CMK (cell line): ENCODE results near the gene CD2BP2.
A peak's percentile ranks its signal among the peaks of the same experiment; 100 is the strongest.

Experiments used
- DNase-seq: peaks from one replicate; pipeline ENCODE4 v3.0.0-alpha.2; 2010; ENCODE audit warnings: low read depth

Gene CD2BP2

GRCh38 chr16:30378236-30379157 lies 23.4 kb upstream of the CD2BP2 start:
- DNase-seq = peak; percentile 96

GRCh38 chr16:30377812-30378235 lies 22.7 kb upstream of the CD2BP2 start:
- DNase-seq = no peak

GRCh38 chr16:30377050-30377811 lies 22.1 kb upstream of the CD2BP2 start:
- DNase-seq = peak; percentile 95

GRCh38 chr16:30376461-30376902 lies 21.4 kb upstream of the CD2BP2 start:
- no peak for DNase-seq

GRCh38 chr16:30375864-30376263 lies 20.8 kb upstream of the CD2BP2 start:
- no peak for DNase-seq

- DNase-seq = no peak
Observed at GRCh38 chr16:30374538-30374937, 19.4 kb upstream of the CD2BP2 start, which contains the start of gene MYL11. MYL11 (plus strand) TSS chr16:30374802; CDS start chr16:30374858, 56 bp downstream.

GRCh38 chr16:30372725-30373124 lies 17.6 kb upstream of the CD2BP2 start:
- DNase-seq = no peak

GRCh38 chr16:30372038-30372712 lies 17.1 kb upstream of the CD2BP2 start:
- DNase-seq = no peak

GRCh38 chr16:30371248-30371816 lies 16.2 kb upstream of the CD2BP2 start:
- DNase-seq = no peak

- peak; percentile 100 for DNase-seq
Observed at GRCh38 chr16:30370456-30371247, 15.5 kb upstream of the CD2BP2 start, which contains the start of gene TBC1D10B. TBC1D10B (minus strand) TSS chr16:30370494; CDS start chr16:30370183, 311 bp downstream.

GRCh38 chr16:30369938-30370455 lies 14.9 kb upstream of the CD2BP2 start:
- no peak for DNase-seq

- no peak for DNase-seq
Observed at GRCh38 chr16:30369091-30369937, 14.2 kb upstream of the CD2BP2 start.

GRCh38 chr16:30368792-30369090 lies 13.6 kb upstream of the CD2BP2 start:
- no peak for DNase-seq

GRCh38 chr16:30368122-30368791 lies 13.1 kb upstream of the CD2BP2 start:
- DNase-seq = no peak

- DNase-seq = no peak
Observed at GRCh38 chr16:30367349-30368009, 12.4 kb upstream of the CD2BP2 start.

GRCh38 chr16:30366511-30366910 lies 11.4 kb upstream of the CD2BP2 start:
- no peak for DNase-seq

GRCh38 chr16:30365200-30365599 lies 10.1 kb upstream of the CD2BP2 start:
- no peak for DNase-seq

GRCh38 chr16:30361180-30361579 lies 6.1 kb upstream of the CD2BP2 start:
- DNase-seq = no peak

- DNase-seq = no peak
Observed at GRCh38 chr16:30359871-30360170, 4.7 kb upstream of the CD2BP2 start.
